HG02623 (cell line): ENCODE data around the gene UBE2U.

Experiments
- ATAC-seq: cut with Tn5 transposase; IDR thresholded peaks from one replicate; pipeline ENCODE4 v1.9.1; 2021; ENCODE audit warnings: moderate library complexity; ENCODE audit not compliant: unreplicated experiment

UBE2U gene, protein sequence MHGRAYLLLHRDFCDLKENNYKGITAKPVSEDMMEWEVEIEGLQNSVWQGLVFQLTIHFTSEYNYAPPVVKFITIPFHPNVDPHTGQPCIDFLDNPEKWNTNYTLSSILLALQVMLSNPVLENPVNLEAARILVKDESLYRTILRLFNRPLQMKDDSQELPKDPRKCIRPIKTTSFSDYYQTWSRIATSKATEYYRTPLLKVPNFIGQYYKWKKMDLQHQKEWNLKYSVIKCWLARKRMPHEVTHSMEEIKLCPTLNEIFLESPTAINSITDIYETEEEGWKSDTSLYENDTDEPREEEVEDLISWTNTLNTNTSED

DNA sequence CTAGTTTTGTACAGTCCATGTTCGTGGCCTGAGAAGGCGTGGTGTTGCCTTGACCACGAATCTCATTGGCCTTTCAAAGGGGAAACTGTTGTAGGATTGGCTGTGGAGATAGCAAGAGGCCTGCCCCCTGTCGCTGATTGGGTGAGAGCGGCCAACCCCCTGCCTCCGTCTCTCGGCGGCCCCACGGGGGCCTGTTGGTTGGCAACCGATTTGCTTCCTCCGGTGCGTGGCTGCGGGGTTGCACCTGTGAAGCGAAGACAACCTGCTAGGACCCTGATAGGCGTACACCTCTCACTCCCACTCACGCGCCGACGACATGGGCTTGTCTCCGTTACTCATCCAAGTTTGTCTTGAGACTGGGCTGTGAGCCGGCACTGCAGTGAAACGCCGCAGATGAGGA lies at the start of gene UBE2U:
UBE2U (plus strand) TSS at position 204 of the 400 bp plus-strand sequence. CDS start 428 bp downstream, outside the sequence.
- no peak for ATAC-seq

DNA sequence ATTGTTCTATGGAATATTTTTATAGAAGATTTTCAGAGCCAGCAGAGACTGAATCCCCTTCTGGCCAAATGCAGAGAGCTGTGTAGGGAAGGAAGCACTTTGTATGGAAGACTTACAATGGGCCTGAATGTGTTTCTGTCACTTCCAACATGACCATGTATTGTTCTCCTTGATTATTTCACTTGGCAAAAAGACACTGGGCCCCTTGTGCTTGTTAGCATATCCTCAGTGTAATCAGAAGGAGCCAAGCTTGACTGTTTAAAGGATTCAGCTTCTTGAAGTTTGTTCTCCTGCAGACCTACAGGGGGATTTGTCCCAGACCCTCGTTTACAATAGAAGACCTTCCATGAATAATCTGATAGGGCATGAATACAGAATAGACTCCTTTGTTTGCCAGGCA lies 48.1 kb upstream of the UBE2U start:
- no peak for ATAC-seq

DNA sequence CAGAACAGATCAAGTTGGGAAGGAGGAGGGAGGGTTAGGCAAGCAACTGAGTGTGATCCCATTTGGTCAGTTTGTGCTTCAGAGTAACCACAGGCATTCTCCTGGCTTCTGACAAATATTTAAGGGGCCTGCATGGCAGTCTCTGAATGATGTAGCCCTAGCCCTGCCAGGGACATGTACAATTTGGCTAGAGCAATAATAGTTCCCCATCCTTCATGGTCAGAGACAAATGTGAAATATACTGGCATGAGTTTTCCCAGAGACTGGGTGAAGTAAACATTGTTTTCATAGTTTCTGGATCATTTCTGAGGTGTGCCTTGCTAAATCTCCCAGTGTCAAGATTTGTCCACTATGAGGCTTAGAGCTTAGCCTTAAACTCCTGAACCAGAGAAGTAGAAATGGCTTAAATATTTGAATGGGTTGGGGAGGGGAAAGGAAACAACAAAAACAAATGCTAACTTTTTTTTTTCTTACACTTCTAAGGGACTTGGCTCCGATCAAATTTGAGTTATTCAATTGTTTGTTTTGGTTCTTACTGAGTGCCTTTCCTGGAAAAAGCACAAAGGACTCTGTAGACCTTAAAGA lies 42.0 kb upstream of the UBE2U start:
- ATAC-seq: no peak

DNA sequence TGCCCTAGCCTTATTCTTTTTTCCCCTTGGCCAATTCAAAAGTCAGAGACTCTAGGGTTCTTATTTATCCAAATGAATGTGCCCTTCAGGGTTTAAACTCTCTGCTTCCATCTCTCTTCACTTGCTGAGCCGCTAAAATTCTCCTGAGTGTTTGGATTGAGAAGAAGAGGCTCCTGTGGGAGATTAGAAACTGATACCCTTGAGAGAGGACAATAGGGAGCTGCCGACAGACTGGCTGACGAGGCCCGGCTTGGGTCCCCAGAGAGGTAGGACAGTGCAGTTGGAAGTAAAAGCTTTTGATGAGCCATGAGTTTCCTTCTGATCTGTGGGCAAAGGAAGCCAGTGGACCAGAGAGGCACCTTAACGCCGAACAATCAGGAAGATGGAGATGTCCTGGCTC lies 41.3 kb upstream of the UBE2U start:
- no peak for ATAC-seq

DNA sequence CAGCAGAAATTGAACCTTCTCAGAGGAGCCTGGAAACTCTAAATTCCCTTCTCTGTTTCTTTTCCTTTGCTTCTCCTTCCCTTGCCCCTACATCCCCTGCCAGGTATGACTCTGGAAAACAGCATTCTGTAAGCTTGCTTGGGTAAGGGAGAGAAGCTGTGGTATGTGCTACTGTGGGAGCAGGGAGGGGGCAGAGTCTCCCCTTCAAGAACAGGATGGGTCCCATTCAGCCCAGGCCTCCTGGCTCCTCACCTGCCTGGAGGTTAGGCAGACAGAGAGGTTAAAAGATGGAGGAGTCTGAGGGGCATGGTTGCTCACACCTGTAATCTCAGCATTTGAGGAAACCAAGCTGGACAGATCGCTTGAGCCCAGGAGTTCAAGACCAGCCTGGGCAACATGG lies 40.6 kb upstream of the UBE2U start:
- no peak for ATAC-seq

DNA sequence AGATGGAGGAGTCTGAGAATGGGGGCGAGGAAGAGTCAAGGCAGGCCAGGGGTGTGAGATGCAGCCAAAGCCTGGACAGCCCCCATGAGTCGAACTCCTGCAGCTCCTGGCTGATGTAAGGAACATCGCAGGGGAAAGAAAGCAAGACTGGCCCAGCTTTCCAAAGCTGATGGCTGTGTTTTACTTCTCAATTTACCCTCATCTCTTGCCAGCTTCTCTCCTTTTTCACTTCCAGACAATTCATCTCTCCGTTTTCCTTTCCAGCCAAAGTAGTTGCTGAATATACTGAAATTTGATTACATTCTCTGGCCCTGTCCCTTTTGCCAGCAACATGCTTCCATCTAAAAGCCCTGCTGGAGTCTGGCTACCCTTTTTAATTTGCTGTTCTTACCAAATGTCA lies 40.0 kb upstream of the UBE2U start:
- no peak for ATAC-seq

DNA sequence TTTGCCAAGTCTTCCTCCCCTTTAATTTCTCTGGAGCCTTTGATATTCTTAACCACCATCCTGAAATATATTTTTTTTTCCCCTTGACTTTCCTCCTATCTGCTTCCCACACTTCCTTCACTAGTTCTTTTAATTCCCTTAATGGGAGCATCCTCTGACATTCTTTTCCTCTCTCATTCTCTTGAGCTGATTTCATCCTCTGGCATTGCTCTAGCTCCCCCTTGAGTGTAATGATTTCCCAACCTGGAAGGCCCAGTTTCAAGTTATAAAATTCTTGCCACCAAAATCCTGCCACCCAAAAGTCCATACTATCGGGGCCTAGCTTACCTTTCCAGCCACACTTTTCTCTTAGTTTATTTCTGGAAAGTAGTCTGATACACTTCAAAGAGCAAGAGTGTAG lies 39.5 kb upstream of the UBE2U start:
- no peak for ATAC-seq

DNA sequence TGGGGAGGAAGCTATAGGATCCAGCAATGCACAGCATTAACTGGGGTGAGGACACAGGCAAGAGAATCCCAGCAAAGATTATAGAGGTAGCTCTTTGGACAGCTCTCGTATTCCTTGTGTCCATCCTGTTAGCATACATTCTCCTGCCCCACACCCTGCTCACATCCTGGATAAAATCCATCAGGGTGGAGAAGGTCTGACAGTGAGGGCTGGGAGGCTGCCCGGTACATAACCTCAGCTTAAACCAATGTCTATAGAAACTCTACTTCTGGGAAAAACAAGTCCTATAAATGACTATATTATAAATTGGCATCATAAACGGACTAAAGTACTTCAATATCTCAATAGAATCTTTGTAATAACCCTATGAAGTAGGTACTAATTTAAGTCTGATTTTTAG lies 36.8 kb upstream of the UBE2U start:
- ATAC-seq: no peak

DNA sequence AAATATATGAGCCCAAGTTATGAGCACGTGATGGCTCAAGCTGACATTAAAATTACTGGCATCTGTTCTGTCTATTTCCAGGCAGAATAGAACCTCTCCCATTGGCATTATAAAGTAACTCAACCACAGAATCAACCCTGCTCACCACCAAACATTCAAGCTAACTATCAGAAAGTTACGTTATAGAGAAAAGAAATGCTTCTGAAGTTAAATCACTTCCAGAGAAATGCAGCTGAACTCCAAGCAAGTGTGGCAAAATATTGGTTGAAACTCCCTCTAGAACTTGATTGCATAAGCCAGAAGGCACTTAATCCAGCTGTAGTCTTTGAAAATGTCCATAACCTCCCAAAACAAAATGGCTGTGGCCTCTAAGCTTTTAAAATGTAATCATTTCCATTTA lies 36.2 kb upstream of the UBE2U start:
- no peak for ATAC-seq

DNA sequence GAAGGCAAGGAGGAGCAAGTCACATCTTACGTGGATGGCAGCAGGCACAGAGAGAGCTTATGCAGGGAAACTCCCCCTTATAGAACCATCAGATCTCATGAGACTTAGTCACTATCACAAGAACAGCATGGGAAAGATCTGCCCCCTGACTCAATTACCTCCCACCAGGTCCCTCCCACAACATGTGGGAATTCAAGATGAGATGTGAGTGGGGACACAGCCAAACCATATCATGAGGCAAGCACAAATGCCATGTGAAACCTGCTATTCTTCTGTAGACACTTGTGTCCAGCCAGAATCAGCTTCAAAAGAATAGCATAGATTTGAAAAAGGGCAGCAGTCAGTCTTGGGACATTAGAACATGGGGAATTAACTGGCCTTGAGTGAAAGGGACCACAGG lies 32.2 kb upstream of the UBE2U start:
- ATAC-seq: no peak

DNA sequence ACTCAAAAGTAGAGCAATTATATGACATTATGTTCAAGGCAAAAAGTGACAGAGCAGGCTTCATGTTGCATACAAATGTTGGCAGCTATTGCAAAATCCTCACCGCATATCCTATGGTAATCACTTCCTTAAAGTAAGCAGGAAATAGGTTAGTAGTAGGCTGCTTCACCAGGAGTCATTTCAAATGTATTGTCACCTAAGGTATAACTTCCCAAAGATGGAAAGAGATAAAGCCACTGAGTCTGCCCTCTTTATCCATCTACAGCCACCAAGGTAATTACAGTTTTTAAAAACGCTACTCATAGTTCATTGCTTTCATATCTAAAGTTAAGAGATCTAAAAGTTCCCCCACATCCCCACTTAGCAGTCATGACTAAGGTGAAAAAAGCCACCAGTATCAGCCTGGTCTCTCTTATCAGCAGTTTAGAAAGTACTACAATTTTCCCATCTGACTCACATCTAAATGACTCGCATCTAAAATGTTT lies 31.6 kb upstream of the UBE2U start:
- ATAC-seq: peak; percentile 72

DNA sequence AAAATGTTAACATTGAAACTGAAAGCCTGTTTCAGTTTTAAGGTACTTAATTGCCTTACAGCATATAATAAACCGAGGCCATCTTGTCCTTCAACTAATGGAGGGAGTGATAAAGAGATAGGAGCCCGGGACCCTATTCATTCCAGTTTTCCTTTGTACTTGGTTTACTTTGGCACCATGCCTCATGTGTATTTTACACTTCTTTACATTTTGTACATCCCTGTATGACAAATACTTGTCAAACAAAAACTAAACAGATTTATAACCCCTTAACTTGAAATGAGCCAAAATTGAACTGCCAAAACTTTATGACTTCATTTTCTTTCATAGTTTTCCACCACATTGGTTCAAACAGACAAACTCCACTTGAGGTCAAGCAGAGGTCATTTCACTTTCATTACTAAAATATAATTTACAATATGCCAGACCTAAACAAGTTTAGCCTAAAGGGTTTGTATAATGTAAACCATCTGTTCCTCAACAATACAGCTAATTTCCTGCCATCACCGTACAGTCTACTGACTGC lies 30.9 kb upstream of the UBE2U start:
- ATAC-seq: no peak

DNA sequence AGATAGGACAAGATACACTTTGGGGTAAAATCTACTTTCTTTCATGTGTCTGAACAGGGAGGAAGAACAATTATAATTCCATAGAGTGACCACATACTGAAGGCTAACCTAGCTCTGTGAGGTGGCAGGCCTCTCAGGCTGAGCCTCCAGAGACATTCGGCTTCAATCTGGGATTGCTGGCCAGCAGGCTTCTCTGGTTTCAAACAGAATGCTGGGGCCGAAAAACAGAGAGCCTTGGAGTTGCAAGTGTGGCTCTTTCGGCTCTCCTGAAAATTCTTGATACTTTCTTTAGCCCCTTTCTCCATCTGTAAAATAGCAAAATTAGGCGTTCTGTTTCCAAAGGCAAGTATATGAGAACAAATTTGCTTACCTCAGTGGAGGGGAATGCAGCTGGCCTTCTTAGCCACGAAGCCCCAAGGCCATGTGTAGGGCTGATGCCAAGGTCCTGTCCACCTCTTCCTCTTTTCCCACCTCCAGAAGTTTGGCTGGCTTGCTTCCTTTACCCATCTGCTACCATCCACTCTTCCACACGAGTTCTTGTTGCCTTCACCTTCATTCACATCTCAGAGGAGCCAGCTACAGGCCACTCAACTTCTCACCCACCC lies 30.0 kb upstream of the UBE2U start:
- ATAC-seq: no peak

DNA sequence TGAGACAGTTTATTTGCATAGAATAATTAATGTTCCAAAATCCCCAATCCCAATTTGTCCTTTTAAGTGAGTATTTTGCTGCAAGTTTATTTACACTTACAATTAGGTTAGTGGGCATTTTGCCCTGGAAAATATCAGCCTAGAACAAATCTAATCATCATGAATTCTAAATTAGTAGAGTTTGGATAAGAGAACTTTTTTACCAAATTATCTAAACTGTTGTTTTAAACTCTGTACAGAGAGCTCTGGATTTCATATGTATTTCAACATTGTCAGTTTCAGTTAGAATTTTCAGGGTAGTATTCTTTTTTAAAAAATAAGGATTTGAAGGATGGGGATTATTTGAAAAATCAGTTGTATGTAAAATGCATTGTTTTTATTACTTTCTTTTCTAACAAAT lies 27.8 kb upstream of the UBE2U start:
- ATAC-seq: no peak

DNA sequence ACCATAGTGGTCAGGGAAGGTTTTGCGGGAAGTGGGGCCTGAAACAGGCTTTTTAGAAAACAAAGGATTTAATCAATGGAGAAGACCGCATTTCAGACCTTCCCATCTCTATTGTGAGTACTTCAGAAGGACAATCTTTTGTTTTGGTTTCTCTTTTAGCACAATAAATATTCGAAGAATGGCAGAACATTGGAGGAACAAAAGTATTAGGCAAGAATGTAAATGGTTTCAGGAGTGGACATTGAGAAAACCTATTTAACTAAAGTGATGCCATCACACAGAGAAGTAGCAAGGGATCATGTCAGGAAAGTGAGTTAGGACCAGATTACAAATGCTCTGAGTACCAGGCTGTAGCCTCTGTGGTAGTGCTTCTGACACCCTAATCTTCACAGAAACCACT lies 26.8 kb upstream of the UBE2U start:
- no peak for ATAC-seq

DNA sequence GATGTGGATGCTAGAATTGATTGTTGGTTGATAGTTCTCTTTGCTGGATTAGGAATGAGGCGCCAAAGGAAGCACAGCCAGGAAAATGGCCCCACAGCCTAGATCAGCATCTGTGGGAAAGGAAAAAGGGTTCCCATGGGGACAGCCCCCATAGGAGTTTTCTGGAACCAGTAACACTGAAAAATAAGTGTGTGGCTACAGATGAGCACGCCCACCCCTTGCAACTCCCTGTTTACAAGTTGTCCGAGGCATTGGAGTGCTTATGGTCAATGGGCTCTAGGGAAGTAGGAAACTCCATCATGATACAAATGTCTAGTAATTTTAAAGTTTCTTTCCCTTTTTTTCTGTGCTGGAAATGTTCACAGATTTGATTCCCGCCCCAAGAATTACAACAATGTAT lies 23.8 kb upstream of the UBE2U start:
- ATAC-seq: no peak

DNA sequence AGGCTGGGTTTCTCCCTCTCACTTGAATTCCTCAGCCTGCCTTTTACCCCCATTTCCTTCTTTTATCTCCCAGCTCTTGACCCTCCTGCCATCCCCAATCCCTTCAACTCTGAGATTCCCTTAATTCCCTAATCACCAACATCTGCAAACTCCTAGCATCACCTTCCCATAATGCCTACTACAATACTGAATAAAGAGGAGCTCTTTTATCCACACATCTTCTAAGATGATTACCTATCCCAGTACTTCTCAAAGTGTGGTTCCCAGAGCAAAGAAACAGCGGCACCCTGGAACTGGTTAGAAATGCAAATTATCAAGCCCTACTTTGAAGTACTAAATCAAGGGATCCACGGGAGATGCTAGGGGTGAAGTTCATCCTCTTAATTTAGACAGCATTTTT lies 21.2 kb upstream of the UBE2U start:
- no peak for ATAC-seq

DNA sequence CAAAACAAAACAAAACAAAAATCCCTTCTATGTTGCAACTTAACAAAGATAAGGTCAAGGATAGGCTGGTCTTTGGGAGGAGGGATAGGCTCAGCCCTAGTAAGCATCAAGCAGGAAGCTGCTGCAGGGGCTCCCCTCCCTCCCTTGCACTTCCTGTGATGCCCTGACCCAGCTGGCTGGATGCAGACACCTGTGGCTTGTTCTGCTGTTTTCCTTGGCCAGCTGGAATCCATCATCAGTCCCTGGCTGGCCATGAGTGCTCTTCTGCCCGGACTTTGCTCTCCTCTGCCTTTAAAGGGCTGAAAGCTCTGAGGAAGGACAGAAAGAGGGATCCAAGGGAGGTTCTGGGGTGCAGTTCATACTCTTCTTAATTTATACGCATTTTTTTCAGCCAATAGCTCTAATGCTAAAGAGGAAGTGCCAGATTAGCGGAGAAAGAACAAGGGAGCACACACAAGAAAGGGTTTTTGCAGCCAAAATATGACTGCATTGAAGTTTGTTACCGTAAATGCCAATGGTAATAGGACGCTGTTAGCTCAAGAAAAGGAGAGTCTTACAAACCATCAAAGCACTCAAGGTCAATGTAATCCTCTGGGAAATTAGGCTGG lies 19.9 kb upstream of the UBE2U start:
- no peak for ATAC-seq

DNA sequence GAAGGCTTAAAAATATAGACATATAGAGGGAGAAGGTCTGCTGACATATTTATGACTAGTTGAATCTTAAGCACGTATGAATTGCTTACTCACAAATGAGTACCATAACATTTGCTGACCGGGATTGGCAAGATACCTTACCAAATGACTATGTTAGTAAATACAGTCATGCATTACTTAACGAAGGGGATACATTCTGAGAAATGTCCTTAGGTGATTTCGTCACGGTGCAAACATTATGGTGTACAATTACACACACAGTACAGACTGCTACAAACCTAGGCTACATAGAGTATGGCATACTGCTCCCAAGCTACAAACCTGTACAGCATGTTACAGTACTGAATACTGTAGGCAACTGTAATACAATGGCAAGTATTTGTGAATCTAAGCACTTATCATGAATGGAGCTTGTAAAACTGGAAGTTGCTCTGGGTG lies 19.4 kb upstream of the UBE2U start:
- no peak for ATAC-seq

DNA sequence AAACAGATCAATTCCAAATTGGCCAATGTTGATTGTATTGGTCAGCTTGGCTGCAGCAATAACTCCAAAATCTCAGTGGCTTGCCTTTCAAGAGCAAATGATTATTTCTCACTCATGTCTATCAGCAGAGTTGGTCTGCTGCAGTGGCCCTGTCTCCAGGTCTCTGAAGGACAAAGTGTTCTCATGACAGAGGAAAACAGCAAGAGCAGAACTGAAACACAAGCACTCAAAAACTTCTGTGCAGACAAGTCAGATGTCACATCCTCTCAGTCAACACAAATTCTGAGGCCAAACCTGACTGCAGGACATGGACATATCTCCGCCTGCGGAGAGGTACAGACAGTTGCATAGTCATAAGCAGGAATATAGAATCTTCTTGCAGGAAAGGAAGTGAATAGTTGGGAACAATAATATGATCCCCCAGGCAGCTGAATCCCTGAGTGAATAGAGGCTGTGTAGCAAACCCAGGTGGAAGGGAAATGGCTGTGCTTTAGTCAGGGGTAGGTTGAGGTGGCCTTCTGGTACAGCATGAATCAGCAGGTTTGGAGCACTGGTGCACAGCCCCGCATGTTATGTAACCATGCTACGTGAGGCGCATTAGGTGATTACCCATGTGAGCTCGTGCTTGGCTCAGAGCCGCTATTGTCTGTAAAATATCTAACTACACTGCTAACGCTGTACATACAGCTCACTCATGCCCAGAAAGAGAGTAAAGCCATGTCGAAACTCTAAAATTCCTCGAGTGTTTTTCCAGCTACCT lies 17.1 kb upstream of the UBE2U start:
- no peak for ATAC-seq

DNA sequence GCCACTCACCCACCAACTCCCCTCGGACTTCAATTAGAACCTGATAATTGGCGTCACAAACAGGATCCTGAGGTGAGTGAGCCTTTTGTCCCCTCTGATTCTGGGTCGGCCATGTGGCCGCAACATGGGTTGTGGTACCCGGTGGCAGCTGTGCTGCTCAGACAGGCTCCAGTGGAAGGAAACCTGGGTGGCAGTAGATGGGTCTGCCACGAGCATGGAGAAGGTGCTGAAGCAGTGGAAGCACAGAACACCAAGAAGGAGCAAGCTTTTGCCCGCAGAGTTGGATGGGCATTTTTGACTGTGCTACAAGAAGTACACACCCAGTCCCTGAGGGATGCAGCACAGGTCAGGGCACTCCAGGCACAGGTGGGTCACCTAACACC lies 16.5 kb upstream of the UBE2U start:
- ATAC-seq: no peak
